ENCODE measurements around the gene FGF14.
A peak's percentile ranks its signal among the peaks of the same experiment; 100 is the strongest.
"Not testable (repeated sequence)": the region's sequence is repeated elsewhere in the genome, so short reads cannot be mapped to it uniquely, and the experiment has no call there.

FGF14 gene

DNA sequence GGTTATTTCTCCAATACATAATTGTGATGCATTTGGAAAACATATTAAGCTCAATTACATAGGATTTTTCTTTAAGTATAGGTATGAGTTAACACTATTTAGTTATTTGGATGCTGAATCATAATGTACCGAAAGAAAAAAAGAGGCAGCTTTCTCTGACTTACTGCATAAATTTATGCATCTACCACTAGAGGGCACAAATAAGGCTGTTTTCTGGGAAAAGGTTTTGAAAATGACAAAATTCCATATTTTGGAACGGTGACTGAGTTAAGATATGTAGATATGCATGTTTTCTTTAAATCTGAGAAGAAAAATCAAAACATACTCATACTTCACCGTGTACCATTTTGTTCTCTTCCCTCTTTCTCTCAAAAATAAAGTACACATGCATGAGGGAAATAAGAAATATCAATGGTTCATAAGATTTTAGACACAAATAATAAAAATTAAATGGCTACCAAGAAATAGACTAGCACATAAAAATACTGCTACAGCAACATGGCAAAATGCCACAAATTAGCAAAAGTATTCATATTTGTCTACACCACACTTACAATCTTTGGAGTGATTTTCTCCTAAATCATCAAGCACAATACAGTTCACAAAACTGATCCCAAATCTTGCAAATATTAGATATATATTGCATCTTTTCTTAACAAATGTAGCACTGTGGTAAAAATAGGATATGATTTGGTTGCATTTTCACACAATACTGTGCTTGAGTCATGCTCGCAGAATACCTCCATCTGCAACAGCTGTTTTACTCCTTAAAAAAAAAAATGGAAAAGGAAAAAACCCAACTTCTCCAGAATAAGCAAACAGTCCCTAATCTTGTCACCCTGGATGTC, 260.0 kb downstream of the FGF14 start:
- H3K4me3 ChIP-seq (replicated peaks; ENCODE audit: low read depth, low read length): no peak overlapping the region
- TF ChIP-seq, protein P1, sequence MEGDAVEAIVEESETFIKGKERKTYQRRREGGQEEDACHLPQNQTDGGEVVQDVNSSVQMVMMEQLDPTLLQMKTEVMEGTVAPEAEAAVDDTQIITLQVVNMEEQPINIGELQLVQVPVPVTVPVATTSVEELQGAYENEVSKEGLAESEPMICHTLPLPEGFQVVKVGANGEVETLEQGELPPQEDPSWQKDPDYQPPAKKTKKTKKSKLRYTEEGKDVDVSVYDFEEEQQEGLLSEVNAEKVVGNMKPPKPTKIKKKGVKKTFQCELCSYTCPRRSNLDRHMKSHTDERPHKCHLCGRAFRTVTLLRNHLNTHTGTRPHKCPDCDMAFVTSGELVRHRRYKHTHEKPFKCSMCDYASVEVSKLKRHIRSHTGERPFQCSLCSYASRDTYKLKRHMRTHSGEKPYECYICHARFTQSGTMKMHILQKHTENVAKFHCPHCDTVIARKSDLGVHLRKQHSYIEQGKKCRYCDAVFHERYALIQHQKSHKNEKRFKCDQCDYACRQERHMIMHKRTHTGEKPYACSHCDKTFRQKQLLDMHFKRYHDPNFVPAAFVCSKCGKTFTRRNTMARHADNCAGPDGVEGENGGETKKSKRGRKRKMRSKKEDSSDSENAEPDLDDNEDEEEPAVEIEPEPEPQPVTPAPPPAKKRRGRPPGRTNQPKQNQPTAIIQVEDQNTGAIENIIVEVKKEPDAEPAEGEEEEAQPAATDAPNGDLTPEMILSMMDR (IDR thresholded peaks at IDR 0.05; ENCODE audit: low read length, missing control alignments): peak; percentile 68
- DNase-seq (ENCODE audit: low read depth): peak; percentile 29

DNA sequence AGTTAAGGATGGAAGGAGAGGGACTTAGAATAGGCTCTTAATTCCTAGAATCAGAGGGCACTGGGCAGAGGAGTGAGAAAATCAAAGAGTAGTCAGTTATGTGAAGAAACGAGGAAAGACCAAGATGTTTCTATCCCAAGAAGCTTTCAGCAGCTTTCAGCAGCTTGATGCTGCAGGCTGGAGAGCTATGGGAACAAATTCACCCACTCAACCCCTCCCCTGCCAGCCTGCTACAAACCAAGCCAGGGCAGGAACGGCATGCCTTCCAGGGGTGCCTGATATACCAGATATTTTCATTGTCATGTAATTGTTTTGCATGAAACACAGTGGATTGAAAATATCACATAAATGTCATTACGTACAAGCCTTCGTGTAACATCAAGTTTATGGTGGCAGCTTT, 262.2 kb downstream of the FGF14 start:
- TF ChIP-seq, protein P1 (IDR thresholded peaks at IDR 0.05; ENCODE audit: low read length, missing control alignments): no peak
- no peak for DNase-seq (ENCODE audit: low read depth)
- H3K4me3 ChIP-seq (replicated peaks; ENCODE audit: low read depth, low read length): no peak overlapping the region

DNA sequence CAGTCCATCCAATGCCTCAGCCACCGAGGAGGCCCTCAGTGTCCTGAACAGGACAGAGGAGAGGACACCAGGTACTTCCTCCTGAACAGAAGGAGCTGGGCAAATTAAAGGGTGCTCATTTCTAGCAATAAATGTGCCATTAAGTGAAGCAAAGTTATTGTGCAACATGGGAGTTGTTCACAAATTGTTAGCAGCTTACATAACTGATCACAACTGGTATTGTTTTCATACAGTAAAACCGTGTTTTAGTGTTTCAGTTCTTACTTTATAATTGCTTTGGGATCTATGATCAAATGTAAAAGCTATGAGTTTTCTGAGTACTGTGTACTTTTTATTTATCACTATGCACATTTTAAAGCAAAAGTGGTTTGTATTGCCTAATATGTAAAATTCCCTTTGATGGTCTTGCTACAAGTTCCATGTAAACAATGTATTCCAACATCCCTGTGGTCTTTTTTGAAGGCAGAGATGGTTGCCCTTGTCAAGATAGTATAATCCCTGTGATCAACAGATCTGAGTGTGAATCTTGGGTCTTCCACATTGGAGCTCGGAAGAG, 263.1 kb downstream of the FGF14 start:
- TF ChIP-seq, protein P1 (IDR thresholded peaks at IDR 0.05; ENCODE audit: low read length, missing control alignments): no peak
- no peak for DNase-seq (ENCODE audit: low read depth)
- H3K4me3 ChIP-seq (replicated peaks; ENCODE audit: low read depth, low read length): no peak overlapping the region

DNA sequence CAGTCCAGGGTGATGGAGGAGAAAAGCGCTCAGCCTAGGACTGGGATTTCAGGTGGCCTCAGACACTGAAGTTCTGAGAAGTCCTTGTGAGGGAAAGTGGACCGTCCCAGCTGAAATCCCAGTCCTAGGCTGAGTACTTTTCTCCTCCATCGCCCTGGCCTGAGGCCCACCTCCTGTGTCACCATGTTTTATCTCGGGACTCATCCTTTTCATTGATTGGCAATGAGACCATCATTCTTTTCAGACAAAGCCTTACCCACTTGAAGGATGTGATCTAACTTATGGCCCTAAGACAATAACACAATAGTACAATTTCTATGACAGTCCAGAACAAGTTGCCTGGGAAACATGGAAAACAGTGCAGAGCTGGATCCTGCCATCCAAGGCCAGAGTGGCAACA, 263.9 kb downstream of the FGF14 start:
- DNase-seq (ENCODE audit: low read depth); H3K4me3 ChIP-seq (replicated peaks; ENCODE audit: low read depth, low read length): not testable (repeated sequence)

DNA sequence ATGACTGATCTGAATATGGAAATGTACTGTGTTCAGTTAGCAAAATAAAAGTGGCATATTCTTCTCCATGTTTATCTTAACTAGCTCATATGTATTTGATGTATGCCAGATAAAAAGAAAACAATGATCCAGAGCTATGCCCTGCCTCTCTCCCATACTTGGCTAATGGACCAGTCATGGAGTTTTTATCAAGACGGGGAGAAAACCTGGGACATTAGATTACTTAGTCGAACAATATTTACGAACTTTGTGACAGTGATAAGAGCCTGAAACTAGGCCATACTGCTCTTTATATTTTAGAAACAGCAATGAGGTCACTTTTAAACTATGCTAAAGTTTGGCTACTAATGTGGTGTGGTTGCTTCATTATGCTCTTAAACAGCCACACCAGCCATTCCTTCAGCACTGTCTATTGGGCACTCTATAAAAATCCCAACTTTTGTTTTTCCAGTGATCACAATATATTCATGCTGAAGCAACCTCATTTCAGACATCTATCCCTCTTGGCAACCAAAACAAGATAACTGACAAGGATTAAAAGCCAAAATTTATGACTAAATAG, 265.0 kb downstream of the FGF14 start:
- H3K4me3 ChIP-seq (replicated peaks; ENCODE audit: low read depth, low read length): no peak overlapping the region
- TF ChIP-seq, protein P1 (IDR thresholded peaks at IDR 0.05; ENCODE audit: low read length, missing control alignments): no peak
- DNase-seq (ENCODE audit: low read depth): no peak

DNA sequence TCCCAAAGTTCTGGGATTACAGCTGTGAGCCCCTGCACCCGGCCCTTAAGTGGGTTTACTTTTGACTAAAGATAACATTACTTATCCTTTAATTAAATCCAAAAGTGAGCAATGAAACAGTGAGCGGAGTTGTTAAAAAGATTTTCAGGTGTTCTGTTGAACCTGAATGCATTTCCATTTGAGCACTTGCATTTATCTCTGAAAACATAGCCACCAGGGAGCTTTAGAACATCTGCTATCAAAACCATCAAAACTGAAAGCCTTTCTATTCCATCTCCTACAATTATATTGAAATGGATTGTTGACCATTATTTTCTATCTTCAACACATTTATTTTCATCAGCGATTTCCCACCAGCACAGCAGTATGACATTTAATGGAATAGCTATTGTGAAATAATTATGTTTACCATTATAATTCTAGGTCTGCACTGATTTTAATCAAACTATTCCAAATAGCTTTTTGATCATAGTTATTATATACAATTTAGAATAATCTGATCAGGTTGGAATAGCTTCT, 269.0 kb downstream of the FGF14 start:
- H3K4me3 ChIP-seq (replicated peaks; ENCODE audit: low read depth, low read length): no peak overlapping the region
- no peak for DNase-seq (ENCODE audit: low read depth)
- TF ChIP-seq, protein P1 (IDR thresholded peaks at IDR 0.05; ENCODE audit: low read length, missing control alignments): no peak

DNA sequence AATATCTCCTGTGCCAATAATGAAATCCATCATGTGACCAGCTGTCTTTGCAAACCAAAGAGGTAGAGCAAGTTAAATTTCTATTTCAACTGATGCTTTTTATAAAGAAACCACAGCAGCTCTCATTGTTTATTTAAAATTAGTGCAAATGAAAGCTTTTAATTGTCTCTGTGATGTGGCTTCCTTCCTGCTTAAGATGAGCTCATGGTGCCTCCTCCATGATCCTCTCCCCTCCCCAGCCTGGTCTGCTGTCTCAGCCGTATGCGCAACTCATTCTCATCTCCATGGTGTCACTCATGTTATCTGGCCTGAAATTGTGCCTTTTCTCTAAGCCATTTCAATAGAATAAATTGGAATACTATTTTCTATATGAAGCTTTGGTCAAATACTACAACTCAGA, 270.6 kb downstream of the FGF14 start:
- DNase-seq (ENCODE audit: low read depth): no peak
- no peak overlapping the region for H3K4me3 ChIP-seq (replicated peaks; ENCODE audit: low read depth, low read length)
- TF ChIP-seq, protein P1 (IDR thresholded peaks at IDR 0.05; ENCODE audit: low read length, missing control alignments): no peak
